ENCODE measurements around the gene SEC31B. TPM values are rescaled to one million over a fixed set of nuclear protein-coding genes. Genes with fewer than 3 reads are reported as not detected.

Gene SEC31B
- total and polyA plus RNA-seq, 2 donors from 2014 or later: 5.6 to 10.6 TPM

DNA sequence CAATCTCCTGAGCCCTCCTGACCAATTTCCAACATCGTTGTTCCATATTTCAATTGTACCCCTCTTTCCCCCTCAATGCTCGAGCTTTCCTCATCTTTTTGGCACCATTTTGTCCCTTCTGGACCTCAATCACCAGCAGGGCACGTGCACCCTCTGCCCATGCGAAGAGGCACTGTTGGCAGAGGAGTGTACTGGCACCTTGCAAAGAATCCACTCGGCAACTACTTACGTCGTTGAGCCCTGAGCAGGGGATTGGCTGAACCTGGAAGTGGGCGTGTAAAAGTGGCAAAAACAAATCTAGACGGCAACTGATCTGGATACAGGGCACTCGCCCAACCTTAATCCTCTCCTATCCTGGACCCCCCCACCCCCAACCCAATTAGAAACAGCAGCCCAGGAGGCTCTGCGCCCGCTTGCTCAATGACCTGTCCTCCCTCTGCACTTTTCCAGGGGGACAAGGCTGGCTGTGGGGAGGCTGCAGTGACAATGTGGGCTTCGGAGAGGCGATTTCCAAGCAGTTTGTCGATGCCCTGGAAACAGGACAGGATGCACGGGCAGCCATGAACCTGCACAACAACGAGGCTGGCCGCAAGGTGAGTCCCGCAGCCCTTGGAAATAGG lies 38.1 kb downstream of the SEC31B start:
- H3K9ac ChIP-seq (ENCODE audit: low read length in 3 of 3): peak overlapping the region in 1 of 3 donors; percentile 16
- intact Hi-C loops (cut with DNase I): no loop called here
- H3K4me1 ChIP-seq (ENCODE audit: control insufficient read depth in 2 of 3, insufficient read depth in 2 of 3, low read depth in 1 of 3, low read length in 3 of 3): peaks cover 0 to 12% (median 0%) of the 10 kb centered on the region in 3 donors
- FAIRE-seq: peak; percentile 84
- DNase-seq: peak; percentile 88 to 96 (median 95)
- H3K27ac ChIP-seq (ENCODE audit: low read depth in 2 of 2, low read length in 2 of 2): no peak overlapping the region
- peak overlapping the region; percentile 22 to 61 (median 60) for H3K4me3 ChIP-seq (ENCODE audit: low read length in 3 of 3)
- H3K36me3 ChIP-seq (ENCODE audit: control insufficient read depth in 2 of 3, insufficient read depth in 3 of 3, low read length in 3 of 3): no peaks in the 10 kb centered on the region
- no peak for TF ChIP-seq CTCF (IDR thresholded peaks at IDR 0.05; ENCODE audit: borderline replicate concordance, extremely low read depth, insufficient read depth)
- peaks cover 15% of the 10 kb centered on the region for H3K27me3 ChIP-seq (ENCODE audit: control insufficient read depth, insufficient read depth, low read length)
- no peaks in the 10 kb centered on the region for H3K9me3 ChIP-seq (ENCODE audit: control insufficient read depth in 2 of 3, insufficient read depth in 1 of 3, low read length in 3 of 3)

DNA sequence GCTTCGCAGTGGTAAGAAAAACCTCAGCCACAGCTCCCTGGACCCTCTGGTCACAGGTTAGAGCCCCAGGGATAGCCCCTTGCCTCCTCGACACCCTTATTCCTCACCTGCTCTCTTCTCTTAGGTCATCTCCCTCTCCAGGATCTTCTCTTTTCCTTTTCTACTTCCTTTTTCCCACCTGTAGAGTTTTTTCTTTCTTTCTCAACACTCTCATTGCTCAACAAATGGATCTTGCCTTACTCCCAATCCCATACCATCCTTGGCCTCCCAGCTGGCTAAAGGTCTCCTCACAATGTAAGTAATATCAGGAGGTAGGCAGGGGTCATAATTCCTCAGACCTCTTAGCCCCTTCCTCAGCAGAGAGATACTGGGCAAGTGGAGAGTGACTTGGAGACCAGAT lies 39.7 kb downstream of the SEC31B start:
- H3K9ac ChIP-seq (ENCODE audit: low read length in 3 of 3): no peak overlapping the region
- H3K27me3 ChIP-seq (ENCODE audit: control insufficient read depth, insufficient read depth, low read length): peaks cover 15% of the 10 kb centered on the region
- H3K9me3 ChIP-seq (ENCODE audit: control insufficient read depth in 2 of 3, insufficient read depth in 1 of 3, low read length in 3 of 3): no peaks in the 10 kb centered on the region
- H3K4me3 ChIP-seq (ENCODE audit: low read length in 3 of 3): no peak overlapping the region
- no peaks in the 10 kb centered on the region for H3K36me3 ChIP-seq (ENCODE audit: control insufficient read depth in 2 of 3, insufficient read depth in 3 of 3, low read length in 3 of 3)
- DNase-seq (no peak), FAIRE-seq (no peak)
- TF ChIP-seq CTCF (IDR thresholded peaks at IDR 0.05; ENCODE audit: borderline replicate concordance, extremely low read depth, insufficient read depth): no peak
- intact Hi-C loops (cut with DNase I): no loop called here
- peaks cover 0 to 12% (median 0%) of the 10 kb centered on the region in 3 donors for H3K4me1 ChIP-seq (ENCODE audit: control insufficient read depth in 2 of 3, insufficient read depth in 2 of 3, low read depth in 1 of 3, low read length in 3 of 3)
- H3K27ac ChIP-seq (ENCODE audit: low read depth in 2 of 2, low read length in 2 of 2): no peak overlapping the region

DNA sequence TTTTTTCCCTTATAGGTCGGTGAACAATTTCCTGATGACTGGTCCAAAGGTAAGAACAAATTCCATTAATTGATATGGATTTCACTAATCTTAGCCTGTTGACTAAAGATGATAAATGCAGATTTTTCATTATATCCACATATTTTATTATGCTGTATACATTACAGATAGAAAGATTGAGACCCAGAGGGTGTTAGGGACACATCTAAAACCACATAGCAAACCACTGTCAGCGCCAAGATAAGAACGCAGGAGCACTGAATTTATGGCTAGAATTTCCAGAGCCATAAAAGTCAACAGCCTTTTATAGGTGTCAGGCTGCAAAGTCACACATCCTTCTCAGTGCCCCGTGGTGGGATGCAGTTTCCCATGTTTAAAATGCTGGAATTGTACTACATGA lies 40.6 kb downstream of the SEC31B start:
- no peak overlapping the region for H3K4me3 ChIP-seq (ENCODE audit: low read length in 3 of 3)
- FAIRE-seq: no peak
- DNase-seq: no peak
- TF ChIP-seq CTCF (IDR thresholded peaks at IDR 0.05; ENCODE audit: borderline replicate concordance, extremely low read depth, insufficient read depth): no peak
- intact Hi-C loops (cut with DNase I): no loop called here
- peaks cover 15% of the 10 kb centered on the region for H3K27me3 ChIP-seq (ENCODE audit: control insufficient read depth, insufficient read depth, low read length)
- H3K9ac ChIP-seq (ENCODE audit: low read length in 3 of 3): no peak overlapping the region
- H3K27ac ChIP-seq (ENCODE audit: low read depth in 2 of 2, low read length in 2 of 2): no peak overlapping the region
- H3K9me3 ChIP-seq (ENCODE audit: control insufficient read depth in 2 of 3, insufficient read depth in 1 of 3, low read length in 3 of 3): no peaks in the 10 kb centered on the region
- H3K4me1 ChIP-seq (ENCODE audit: control insufficient read depth in 2 of 3, insufficient read depth in 2 of 3, low read depth in 1 of 3, low read length in 3 of 3): peaks cover 0 to 12% (median 0%) of the 10 kb centered on the region in 3 donors
- no peaks in the 10 kb centered on the region for H3K36me3 ChIP-seq (ENCODE audit: control insufficient read depth in 2 of 3, insufficient read depth in 3 of 3, low read length in 3 of 3)

- Histone ChIP-seq H3K27me3 (ENCODE audit: control insufficient read depth, insufficient read depth, low read length) (peaks cover 15% of the 10 kb centered on the region), H3K9ac (ENCODE audit: low read length in 3 of 3) (no peak overlapping the region), H3K36me3 (ENCODE audit: control insufficient read depth in 2 of 3, insufficient read depth in 3 of 3, low read length in 3 of 3) (no peaks in the 10 kb centered on the region), H3K4me3 (ENCODE audit: low read length in 3 of 3) (no peak overlapping the region), H3K27ac (ENCODE audit: low read depth in 2 of 2, low read length in 2 of 2) (no peak overlapping the region), H3K4me1 (ENCODE audit: control insufficient read depth in 2 of 3, insufficient read depth in 2 of 3, low read depth in 1 of 3, low read length in 3 of 3) (peaks cover 0 to 10% (median 0%) of the 10 kb centered on the region in 3 donors), H3K9me3 (ENCODE audit: control insufficient read depth in 2 of 3, insufficient read depth in 1 of 3, low read length in 3 of 3) (no peaks in the 10 kb centered on the region)
- FAIRE-seq (no peak), DNase-seq (no peak)
- intact Hi-C loops (cut with DNase I): no loop called here
- TF ChIP-seq CTCF (IDR thresholded peaks at IDR 0.05; ENCODE audit: borderline replicate concordance, extremely low read depth, insufficient read depth): no peak
Measured at GRCh38 chr10:100477970-100478369, 41.7 kb downstream of the SEC31B start.

Data from kidney (tissue), 14 donors.